ENCODE data around the gene HOXB7.

The HOXB7 gene

DNA sequence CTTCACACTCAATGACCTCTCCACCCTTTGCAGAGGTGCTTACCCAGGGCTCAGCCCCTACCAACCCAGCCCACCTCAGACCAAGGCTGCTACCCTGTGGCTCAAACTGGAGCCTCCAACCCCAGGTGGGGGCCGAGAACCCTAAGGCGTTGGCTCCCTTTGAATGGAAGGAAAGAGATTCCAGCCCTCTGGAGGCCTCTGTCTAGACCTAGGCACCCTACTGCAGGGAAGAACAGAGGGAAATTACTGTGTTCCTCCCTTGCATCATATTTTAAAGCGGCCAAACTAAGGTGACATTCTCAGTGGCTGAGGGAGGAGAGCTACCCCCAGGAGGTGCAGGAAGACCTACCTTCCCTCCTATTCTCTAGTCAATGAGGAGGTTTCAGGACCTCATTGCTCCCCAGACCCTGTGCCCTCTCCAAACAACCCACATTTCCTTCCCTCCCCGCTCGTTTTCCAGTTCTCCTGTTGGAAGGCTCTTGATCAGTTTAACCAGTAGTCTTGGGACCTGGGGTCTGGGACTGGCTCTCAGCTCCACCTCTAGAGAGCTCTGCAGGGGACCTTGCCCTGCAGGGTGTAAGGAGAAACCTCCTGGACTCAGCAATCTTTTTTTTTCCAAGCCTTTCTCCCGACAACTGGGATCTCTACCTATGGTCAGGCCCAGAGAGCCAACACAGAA lies 9.8 kb upstream of the HOXB7 start:
- peaks cover 97% of the 10 kb centered on the region for H3K27me3 ChIP-seq (replicated peaks)

DNA sequence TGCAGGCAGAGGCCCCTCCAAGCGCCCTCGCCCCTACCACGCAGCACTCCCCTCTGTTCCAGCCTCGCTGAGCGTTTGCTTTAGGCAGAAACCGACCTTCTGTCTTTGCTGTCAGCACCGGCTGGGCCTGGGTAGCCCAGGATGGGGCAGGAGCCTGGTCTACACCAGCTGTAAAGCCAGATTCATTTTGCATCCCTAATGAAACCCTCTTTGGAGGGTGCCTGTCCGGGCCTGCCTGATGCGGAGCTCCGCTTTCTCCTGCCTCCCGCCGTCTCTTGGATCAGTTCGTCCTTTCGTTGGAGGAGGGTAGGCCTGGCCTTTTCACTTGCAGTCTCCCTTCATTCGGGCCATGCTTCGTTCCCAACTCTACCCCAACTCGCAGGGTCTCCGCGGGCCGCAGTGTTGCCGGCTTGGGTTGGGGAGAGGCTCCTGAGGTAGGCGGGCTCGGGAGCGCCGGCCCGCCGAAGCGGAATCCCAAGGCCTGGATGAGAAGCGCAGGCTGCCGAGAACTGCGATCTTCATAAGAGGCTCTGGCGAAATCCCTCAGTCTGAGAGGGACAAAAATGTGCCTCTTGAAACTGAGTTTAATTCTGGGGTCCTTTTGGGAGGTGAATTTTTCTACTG lies 9.1 kb upstream of the HOXB7 start:
- in situ Hi-C loops (cut with HindIII; ENCODE audit: low pct_ligation_motif_present, low sequenced_read_pairs), result no loop called here
- DNase-seq, result no peak
- TF ChIP-seq, protein P1, sequence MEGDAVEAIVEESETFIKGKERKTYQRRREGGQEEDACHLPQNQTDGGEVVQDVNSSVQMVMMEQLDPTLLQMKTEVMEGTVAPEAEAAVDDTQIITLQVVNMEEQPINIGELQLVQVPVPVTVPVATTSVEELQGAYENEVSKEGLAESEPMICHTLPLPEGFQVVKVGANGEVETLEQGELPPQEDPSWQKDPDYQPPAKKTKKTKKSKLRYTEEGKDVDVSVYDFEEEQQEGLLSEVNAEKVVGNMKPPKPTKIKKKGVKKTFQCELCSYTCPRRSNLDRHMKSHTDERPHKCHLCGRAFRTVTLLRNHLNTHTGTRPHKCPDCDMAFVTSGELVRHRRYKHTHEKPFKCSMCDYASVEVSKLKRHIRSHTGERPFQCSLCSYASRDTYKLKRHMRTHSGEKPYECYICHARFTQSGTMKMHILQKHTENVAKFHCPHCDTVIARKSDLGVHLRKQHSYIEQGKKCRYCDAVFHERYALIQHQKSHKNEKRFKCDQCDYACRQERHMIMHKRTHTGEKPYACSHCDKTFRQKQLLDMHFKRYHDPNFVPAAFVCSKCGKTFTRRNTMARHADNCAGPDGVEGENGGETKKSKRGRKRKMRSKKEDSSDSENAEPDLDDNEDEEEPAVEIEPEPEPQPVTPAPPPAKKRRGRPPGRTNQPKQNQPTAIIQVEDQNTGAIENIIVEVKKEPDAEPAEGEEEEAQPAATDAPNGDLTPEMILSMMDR (IDR thresholded peaks at IDR 0.05; ENCODE audit: low read depth, low read length, missing control alignments), result no peak
- H3K27ac ChIP-seq, result no peak overlapping the region
- H3K36me3 ChIP-seq (replicated peaks), result no peaks in the 10 kb centered on the region
- H3K27me3 ChIP-seq (replicated peaks), result peaks cover 95% of the 10 kb centered on the region
- H3K4me3 ChIP-seq (ENCODE audit: low read depth, low read length), result no peak overlapping the region

More for the DNA sequence above, 9.8 kb upstream of the HOXB7 start:
- Histone ChIP-seq H3K36me3 (replicated peaks) (no peaks in the 10 kb centered on the region), H3K4me3 (ENCODE audit: low read depth, low read length) (no peak overlapping the region), H3K27ac (no peak overlapping the region)
- in situ Hi-C loops (cut with HindIII; ENCODE audit: low pct_ligation_motif_present, low sequenced_read_pairs), result no loop called here
- no peak for DNase-seq
- TF ChIP-seq, protein P1 (IDR thresholded peaks at IDR 0.05; ENCODE audit: low read depth, low read length, missing control alignments), result no peak

DNA sequence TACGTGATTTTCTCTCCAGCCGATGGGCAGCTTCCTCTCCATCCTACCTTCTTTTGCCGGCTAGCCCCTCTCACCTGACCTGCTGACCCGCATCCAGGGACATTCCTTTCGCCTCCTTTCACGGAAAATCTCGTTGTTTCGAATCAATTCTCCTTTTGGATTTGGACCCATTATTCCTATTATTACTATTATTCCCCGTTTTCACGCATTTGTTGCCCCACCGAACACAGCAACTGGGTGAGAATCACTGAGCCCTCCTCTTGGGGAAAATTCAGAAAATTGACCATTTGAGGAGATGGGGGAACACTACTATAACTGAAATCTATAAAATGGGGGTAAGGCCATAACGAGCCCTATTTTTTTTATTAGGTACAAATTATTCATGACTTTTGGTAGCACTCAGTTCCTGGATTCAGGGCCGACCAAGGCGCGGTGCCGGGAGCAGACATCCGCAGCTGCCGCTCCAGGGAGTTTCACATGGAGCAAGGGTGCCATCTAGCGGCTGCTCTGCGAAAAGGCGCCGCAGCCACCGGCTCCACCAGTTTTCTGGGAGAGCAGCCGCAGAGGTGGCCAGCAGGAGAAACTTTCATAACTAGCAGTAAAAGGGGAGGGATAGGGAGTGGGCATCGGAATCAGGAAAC lies 7.6 kb upstream of the HOXB7 start:
- in situ Hi-C loops (cut with HindIII; ENCODE audit: low pct_ligation_motif_present, low sequenced_read_pairs), result no loop called here
- H3K27me3 ChIP-seq (replicated peaks), result peaks cover 89% of the 10 kb centered on the region
- peak; percentile 60 for DNase-seq
- TF ChIP-seq, protein P1 (IDR thresholded peaks at IDR 0.05; ENCODE audit: low read depth, low read length, missing control alignments), result peak; percentile 94
- H3K36me3 ChIP-seq (replicated peaks), result no peaks in the 10 kb centered on the region
- no peak overlapping the region for H3K4me3 ChIP-seq (ENCODE audit: low read depth, low read length)
- H3K27ac ChIP-seq, result no peak overlapping the region

DNA sequence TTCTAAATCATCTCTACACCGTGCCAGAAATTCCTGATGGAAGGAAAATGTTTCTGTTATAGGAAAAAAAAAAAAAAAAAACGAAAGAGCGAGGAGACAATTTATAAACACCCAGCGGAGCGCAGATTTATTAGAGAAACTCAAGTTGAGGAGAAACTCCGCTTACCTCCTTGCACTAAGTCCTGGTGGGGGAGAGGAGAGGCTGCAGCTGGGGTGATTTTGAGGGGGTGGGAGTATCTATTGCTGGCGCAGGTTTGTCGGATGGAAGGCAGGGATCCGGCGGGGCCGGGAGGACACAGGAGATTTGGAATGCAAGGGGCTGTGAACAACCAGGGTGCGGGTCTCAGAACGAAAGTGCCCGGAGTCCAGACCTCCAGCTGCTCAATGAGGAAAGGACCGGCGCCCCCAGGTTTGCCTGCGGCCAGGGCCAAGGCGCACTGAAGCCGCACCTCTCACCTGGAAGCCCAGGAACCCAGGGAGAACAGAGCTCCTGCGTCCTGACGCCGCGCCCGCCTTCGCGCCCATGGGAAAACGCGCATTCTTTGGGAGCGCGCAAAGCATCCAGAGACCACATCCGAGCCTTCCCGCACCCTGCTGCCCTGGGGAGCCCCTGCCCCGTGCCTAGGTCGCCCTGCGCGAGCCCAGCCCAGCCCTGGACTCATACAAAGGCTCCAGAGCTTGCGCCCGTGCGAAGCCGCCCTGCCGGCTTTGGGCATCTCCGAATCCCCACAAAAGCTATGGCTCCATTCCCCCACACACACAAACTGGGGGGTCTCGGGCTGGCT lies 6.8 kb upstream of the HOXB7 start:
- Histone ChIP-seq H3K4me3 (ENCODE audit: low read depth, low read length) (no peak overlapping the region), H3K27ac (no peak overlapping the region), H3K36me3 (replicated peaks) (no peaks in the 10 kb centered on the region), H3K27me3 (replicated peaks) (peaks cover 87% of the 10 kb centered on the region)
- in situ Hi-C loops (cut with HindIII; ENCODE audit: low pct_ligation_motif_present, low sequenced_read_pairs), result no loop called here
- no peak for DNase-seq
- TF ChIP-seq, protein P1 (IDR thresholded peaks at IDR 0.05; ENCODE audit: low read depth, low read length, missing control alignments), result no peak

DNA sequence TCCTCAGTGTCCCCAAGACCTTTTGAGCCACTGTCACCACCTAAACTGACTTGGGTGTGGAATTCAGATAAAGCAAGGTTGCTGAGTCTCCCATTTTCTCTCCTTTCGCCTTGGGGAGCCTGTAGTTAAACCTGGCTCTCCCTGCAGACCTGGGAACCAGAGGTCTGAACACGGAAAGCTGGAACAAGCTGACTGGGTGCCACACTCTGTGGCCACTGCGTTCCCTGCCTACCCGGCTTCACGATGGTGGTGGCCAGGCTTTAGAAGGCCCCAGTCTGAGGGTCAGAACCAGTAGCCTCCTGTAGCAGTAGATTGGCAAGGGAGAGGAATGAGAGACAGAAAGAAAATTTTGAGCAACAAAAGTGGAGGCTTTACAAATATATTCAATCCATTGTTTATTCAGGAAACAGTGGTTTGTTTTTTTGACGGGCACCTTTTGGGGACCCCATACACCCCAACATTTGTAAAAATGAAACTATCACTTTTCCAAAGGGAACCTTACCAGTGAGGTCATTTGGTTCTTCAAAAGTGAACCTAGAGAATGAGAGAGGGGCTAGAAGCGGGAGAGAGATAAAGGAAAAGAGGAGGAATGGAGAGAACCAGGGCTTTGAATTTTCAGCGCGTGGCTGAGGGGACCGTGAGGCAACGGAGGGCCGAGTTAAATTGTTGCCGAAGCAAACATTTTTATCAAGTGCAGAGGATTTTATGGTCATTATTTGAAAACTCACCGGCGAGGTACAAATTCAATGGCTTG lies 6.1 kb upstream of the HOXB7 start:
- Histone ChIP-seq H3K4me3 (ENCODE audit: low read depth, low read length) (no peak overlapping the region), H3K27me3 (replicated peaks) (peaks cover 86% of the 10 kb centered on the region), H3K36me3 (replicated peaks) (no peaks in the 10 kb centered on the region), H3K27ac (no peak overlapping the region)
- no peak for DNase-seq
- TF ChIP-seq, protein P1 (IDR thresholded peaks at IDR 0.05; ENCODE audit: low read depth, low read length, missing control alignments), result no peak
- in situ Hi-C loops (cut with HindIII; ENCODE audit: low pct_ligation_motif_present, low sequenced_read_pairs), result no loop called here
